Chondrocyte (in vitro differentiated cells): Measurements from ENCODE around the gene GAA. TPM values are rescaled to one million over a fixed set of nuclear protein-coding genes. Genes with fewer than 3 reads are reported as not detected.

Source experiments
- DNase-seq: peaks from one replicate; pipeline ENCODE4 v3.0.0; 2021; ENCODE audit warnings: mixed read lengths, low spot score
- H3K27ac Mint-ChIP-seq: one replicate; pipeline ENCODE4 v1.8.0; 2021; ENCODE audit warnings: mild to moderate bottlenecking, moderate library complexity, mixed read lengths; ENCODE audit not compliant: unreplicated experiment
- H3K27me3 Mint-ChIP-seq: 2 replicates; pipeline ENCODE4 v1.8.0; 2021; ENCODE audit warnings: low read depth, mixed read lengths
- H3K36me3 Mint-ChIP-seq: 2 replicates; pipeline ENCODE4 v1.8.0; 2021; ENCODE audit warnings: low read depth, mixed read lengths
- H3K4me1 Mint-ChIP-seq: 2 replicates; pipeline ENCODE4 v1.8.0; 2021; ENCODE audit warnings: low read depth, mild to moderate bottlenecking, mixed read lengths
- H3K4me3 Mint-ChIP-seq: one replicate; pipeline ENCODE4 v1.8.0; 2021; ENCODE audit warnings: mild to moderate bottlenecking, moderate library complexity, mixed read lengths; ENCODE audit not compliant: unreplicated experiment
- H3K9me3 Mint-ChIP-seq: 2 replicates; pipeline ENCODE4 v1.8.0; 2021; ENCODE audit warnings: low read depth, mixed read lengths
- CTCF ChIP-seq: fragments of 200-600 bp; sonication (generic); IDR thresholded peaks from 2 replicates; pipeline ENCODE4 v1.5.0; 2021; ENCODE audit warnings: antibody characterized with exemption, mild to moderate bottlenecking, moderate library complexity
- total RNA-seq: library from RNA; stranded (reverse); gene quantifications from 3 replicates; pipeline ENCODE4 v1.2.1, GENCODE V29; 2021

Gene GAA
- total RNA-seq, 1 donor from 2014 or later: 45.7 TPM

DNA sequence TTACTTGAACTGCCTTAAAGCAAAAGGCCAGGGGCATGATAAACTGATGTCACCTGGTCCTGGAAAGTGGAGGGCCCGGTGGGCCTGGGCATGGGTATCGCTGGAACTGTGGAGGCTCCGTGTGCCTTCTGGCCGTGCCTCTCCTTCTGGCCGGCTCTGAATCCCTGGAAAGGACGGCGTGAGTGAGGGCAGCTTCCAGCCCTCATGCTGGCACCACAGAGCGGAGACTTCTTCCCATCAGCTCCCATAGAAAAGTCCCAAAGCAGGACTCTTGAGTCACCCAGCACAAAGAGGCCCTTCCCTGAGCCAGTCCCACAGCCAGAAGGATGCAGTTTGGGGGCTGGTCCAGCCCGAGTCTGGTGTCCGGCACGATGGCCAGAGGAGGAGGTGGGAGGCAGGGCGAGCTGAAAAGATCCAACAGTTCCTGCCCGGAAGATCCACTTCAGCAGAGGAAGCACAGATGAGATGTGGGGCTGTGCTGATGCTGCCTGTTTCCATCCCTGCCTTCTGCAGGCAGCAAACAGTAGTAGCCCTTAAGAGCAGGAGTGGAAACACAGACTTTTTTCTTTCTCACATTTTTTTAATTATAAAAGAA is 7.8 kb downstream of the GAA start:
- TF ChIP-seq CTCF: no peak
- H3K27ac Mint-ChIP-seq: no peak overlapping the region
- H3K27me3 Mint-ChIP-seq: no peaks in the 10 kb centered on the region
- H3K36me3 Mint-ChIP-seq: no peaks in the 10 kb centered on the region
- H3K4me3 Mint-ChIP-seq: no peak overlapping the region
- H3K9me3 Mint-ChIP-seq: no peaks in the 10 kb centered on the region
- no peaks in the 10 kb centered on the region for H3K4me1 Mint-ChIP-seq
- peak; percentile 28 for DNase-seq

GRCh38 chr17:80109713-80110446 is 8.5 kb downstream of the GAA start:
- H3K9me3 Mint-ChIP-seq: peaks cover 6% of the 10 kb centered on the region
- peak; percentile 81 for DNase-seq
- H3K36me3 Mint-ChIP-seq: peaks cover 2% of the 10 kb centered on the region
- H3K27ac Mint-ChIP-seq: no peak overlapping the region
- no peaks in the 10 kb centered on the region for H3K27me3 Mint-ChIP-seq
- H3K4me3 Mint-ChIP-seq: no peak overlapping the region
- no peak for TF ChIP-seq CTCF
- H3K4me1 Mint-ChIP-seq: no peaks in the 10 kb centered on the region

GRCh38 chr17:80110447-80110812 is 9.0 kb downstream of the GAA start:
- Mint-ChIP-seq H3K27me3 (no peaks in the 10 kb centered on the region), H3K36me3 (peaks cover 2% of the 10 kb centered on the region), H3K9me3 (peaks cover 12% of the 10 kb centered on the region), H3K4me3 (no peak overlapping the region), H3K27ac (no peak overlapping the region), H3K4me1 (no peaks in the 10 kb centered on the region)
- DNase-seq: peak; percentile 85
- TF ChIP-seq CTCF: no peak

DNA sequence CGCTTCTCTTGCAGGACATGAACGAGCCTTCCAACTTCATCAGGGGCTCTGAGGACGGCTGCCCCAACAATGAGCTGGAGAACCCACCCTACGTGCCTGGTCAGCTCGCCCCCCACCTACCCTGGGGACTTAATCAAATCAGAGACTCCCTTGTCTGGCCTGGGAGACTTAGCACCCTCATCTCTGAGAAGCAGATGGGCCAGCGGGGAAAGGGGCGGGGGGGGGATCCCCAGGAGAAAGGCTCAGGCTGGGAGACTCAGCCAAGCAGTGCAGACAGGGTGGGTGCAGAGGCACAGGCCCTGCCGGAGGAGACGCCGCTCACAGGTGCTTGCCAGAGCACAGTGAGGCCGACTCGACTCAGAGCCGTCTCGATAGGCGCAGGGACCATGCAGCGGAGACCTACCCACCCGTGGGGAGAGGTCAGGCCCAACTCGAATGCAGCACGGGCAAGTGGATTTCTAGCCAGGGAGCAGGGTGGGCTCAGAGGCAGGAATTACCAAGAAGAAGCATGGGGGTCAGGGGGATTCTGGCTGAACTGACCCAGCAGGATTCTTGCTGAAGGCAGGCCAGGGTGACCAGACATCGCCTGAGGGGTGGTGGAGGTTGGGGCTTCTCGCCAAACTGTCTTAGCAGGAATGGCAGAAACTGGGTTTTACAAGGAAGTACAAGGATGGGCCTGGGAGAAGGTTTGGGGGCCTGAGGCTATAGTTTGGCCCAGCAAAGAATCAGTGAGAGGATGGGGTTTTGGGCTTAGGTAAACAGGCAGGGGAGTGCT is 9.7 kb downstream of the GAA start:
- peaks cover 2% of the 10 kb centered on the region for H3K36me3 Mint-ChIP-seq
- no peak overlapping the region for H3K27ac Mint-ChIP-seq
- H3K4me3 Mint-ChIP-seq: no peak overlapping the region
- no peaks in the 10 kb centered on the region for H3K4me1 Mint-ChIP-seq
- H3K27me3 Mint-ChIP-seq: no peaks in the 10 kb centered on the region
- TF ChIP-seq CTCF: no peak
- no peak for DNase-seq
- peaks cover 14% of the 10 kb centered on the region for H3K9me3 Mint-ChIP-seq

DNA sequence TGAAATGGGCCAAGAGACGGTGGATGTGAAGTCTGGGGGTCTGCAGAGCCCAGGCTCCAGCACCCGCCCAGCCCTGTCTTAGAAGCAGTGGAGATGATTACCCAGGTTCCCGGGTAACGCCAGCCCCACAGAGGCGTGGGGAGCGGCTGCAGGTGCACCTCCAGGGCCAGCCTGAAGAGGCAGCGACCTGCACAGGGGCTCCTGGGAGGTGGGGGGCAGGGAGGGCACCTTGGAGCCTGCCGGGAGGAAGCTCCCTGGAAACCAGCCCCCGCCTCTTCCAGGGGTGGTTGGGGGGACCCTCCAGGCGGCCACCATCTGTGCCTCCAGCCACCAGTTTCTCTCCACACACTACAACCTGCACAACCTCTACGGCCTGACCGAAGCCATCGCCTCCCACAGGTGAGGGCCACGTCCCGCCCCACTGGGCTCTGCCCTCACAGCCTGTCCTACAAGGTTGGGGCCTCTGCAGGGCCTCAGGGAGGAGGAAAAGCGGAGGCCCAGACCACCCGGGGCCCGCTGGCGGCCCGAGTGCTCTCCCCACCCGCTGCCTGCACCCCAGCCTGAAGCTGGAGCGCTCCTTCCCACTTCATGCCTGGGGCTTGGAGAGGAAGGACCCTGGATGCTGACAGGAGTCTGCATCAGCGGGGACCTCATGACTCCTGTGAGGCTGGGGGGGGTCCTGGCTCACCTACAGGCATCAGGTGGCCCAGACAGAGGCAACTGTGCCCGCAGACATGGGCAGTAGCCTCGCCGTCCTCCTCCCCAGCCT is 10.5 kb downstream of the GAA start:
- no peak for DNase-seq
- H3K4me3 Mint-ChIP-seq: no peak overlapping the region
- no peaks in the 10 kb centered on the region for H3K27me3 Mint-ChIP-seq
- H3K36me3 Mint-ChIP-seq: peaks cover 2% of the 10 kb centered on the region
- no peak for TF ChIP-seq CTCF
- no peak overlapping the region for H3K27ac Mint-ChIP-seq
- peaks cover 14% of the 10 kb centered on the region for H3K9me3 Mint-ChIP-seq
- no peaks in the 10 kb centered on the region for H3K4me1 Mint-ChIP-seq
